GM18511 (cell line): Measurements from ENCODE around the gene TRPT1.

Experiments
- ATAC-seq: cut with Tn5 transposase; IDR thresholded peaks from one replicate; pipeline ENCODE4 v1.9.1; 2021; ENCODE audit warnings: mild to moderate bottlenecking, moderate library complexity; ENCODE audit not compliant: unreplicated experiment

The TRPT1 gene

DNA sequence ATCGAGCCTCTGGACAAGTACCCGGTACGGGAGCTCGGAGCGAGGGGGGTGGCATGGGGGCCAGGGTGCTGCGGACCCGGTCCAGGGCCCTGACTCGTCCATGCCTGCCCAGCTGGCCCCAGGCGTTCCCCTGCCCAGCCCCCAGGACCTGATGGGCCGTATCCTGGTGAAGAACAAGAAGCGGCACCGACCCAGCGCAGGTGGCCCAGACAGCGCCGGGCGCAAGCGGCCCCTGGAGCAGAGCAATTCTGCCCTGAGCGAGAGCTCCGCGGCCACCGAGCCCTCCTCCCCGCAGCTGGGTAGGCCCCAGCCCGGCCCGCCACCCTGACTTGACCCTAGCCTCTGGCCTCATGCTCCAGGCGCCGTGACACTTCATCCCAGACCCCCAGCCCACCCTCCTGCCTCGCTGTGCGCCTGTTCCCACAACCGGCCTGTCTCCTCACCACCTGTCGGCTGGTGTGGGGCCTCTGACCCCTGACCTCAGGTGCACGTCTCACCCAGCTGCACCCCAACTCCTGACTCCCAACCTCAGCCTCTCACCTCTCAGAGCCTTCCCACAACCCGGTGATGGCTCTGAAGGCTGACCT, 33.1 kb upstream of the TRPT1 start:
- ATAC-seq = no peak

DNA sequence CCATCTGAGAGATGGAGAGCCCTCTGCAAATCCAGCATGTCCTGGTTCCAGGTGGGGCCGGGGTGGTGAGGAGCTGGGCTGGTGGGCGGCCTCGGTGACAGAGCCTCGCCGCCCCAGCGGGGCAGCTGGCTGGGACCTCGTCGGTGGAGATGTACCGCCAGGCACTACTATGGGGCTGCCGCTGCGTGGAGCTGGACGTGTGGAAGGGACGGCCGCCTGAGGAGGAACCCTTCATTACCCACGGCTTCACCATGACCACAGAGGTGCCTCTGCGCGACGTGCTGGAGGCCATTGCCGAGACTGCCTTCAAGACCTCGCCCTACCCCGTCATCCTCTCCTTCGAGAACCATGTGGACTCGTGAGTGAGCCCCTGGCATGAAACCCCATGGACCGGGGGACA, 32.4 kb upstream of the TRPT1 start:
- no peak for ATAC-seq

DNA sequence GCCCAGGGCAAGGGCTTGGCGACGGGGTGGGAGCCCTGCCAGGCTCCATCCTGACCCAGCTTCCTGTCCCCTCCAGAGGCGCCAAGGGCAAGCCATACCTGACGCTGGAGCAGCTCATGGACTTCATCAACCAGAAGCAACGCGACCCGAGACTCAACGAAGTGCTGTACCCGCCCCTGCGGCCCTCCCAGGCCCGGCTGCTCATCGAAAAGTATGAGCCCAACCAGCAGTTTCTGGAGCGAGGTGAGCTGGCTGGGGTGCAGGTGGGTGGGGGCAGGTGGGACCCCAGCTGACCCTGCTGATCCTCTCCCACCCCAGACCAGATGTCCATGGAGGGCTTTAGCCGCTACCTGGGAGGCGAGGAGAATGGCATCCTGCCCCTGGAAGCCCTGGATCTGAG, 30.3 kb upstream of the TRPT1 start:
- no peak for ATAC-seq

DNA sequence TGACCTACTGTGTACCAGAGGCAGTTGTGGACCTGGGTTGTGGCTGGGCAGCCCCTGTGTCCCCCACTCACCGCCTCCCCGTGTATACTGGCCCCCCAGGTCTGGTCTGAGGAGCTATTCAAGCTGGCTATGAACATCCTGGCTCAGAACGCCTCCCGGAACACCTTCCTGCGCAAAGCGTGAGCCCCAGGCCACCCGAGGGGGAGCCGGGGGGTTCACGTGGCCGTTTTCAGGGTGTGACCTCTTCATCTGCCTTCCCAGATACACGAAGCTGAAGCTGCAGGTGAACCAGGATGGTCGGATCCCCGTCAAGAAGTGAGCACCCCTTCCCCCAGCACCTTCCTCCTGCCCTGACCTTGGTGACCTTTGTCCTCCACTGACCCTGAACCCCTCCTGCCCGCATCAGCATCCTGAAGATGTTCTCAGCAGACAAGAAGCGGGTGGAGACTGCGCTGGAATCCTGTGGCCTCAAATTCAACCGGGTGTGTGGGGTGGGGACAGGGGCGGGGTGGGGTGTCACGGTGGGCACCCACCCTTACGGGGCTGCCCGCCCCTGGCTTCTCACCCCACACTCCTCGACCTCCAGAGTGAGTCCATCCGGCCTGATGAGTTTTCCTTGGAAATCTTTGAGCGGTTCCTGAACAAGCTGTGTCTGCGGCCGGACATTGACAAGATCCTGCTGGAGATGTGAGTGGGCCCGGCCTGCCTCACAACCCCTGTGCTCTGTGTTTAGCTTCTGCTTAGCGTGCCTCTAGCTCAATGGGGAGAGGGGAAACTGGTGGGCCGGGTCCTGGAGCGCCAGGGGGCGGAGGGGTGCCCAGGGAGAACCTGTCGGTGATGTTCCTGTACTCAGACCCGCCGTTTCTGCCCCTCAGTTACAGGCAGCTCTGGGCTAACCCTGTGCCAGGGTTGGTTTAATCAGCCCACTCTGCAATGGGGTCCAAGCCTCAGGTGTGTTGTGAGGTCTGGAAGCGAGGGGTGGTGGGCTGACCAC, 29.4 kb upstream of the TRPT1 start:
- ATAC-seq = no peak

DNA sequence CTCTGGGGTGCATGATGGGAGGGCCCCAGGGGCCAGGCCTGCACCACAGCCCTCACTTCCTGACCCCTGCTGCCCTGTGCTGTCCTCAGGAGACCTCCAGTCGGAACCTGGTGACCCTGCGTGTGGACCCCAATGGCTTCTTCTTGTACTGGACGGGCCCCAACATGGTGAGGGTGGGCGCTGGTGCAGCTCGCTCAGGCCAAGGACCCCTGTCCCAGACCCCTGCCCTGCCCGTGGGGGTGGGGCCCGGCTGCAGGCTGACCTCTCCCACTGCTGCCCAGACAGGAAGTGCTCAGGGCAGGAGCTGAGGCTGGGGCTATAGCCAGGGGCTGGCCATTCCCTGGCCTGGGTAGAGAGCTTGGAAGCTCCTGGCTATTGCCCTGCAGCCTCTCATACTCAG, 28.3 kb upstream of the TRPT1 start:
- ATAC-seq = no peak

DNA sequence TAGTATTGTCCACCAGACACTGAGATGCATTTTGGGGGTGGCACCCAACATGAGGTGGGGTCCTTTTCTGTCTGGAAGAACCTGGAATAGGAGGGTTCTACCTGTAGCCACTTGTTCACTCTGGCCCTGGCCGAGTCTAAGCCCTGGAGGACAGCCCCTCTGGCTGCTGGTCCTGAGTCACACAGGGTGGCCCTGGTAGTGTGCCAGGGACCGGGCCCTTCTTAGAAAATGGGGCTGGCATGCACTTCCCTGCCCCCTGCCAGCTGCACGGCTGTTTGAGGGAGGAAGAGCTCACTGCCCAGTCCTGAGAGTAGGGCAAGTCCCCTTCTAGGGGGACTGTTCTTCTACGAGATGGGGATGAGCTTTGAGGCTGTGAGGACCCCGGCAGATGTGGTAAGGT, 27.5 kb upstream of the TRPT1 start:
- no peak for ATAC-seq

DNA sequence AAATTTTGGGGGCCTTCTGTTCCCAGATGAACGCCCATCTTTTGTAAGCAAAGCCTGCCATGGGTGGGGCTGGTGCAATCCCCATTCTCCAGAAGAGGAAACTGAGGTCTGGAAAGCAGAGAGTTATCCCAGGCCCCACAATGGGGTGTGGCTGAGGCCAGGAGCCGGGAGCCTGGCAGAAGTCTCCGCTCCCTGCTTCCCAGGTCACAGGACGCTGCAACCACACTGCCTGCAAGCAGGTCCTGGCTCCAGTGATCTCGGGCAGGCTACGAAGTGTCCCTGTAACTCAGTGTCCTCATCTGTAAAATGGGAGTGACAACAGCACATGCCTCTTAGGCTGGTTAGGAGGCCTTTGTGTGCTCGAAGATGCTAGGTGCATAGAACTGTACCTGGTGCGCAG, 27.1 kb upstream of the TRPT1 start:
- no peak for ATAC-seq

DNA sequence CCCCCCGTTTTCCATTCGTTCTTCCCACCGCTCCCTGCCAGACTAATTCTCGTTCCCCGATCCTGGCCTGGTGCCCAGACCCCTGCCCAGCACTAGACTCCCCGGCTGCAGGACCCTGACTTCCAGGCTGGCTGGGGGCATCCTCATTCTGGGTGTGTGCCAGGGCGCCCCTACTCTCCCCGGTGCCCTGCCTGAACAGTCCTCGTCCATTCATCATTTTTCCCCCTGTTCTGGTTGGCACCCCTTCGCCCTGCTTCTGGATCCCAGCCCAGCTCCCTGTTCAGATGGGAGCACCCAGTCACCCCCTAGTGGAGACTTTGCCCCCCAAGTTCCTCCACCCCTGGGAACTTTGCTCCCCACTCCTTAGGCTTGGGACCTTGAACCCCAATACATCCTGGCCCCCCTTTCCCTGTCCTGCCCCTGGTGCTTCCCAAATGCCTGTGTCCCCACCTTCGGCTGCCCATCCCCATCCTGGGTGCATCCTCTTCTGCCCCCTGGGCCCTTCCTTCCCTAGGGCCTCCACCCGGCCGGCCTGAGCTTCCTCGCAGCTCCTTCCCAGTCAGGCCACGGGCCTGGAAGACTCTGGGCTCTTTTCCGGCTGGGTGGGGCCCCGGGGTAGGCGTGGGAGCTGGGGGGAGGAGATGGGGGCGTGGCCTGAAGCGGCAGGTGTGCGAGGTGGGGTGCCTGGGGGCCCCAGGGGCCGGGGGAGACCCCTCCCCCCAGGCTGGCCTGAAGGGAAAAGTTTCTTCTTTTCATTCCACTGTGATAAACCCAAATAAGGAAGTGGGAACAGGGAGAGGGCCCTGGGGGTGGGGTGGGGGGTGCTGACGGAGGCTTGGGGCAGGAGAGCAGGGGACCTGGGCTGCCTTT, 26.3 kb upstream of the TRPT1 start:
- ATAC-seq = no peak

DNA sequence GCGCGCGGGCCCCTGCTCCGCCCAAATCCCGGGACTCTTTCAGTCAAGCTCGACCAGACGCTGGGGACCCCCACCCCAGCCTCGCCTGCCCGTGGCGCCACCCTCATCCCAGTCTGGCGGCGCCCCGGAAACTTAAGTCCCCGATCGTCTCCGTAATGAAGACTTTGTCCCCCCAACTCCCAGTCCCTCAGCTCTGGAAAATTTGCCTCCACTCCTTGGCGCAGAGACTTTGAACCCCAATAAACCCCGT, 25.7 kb upstream of the TRPT1 start:
- ATAC-seq = no peak

DNA sequence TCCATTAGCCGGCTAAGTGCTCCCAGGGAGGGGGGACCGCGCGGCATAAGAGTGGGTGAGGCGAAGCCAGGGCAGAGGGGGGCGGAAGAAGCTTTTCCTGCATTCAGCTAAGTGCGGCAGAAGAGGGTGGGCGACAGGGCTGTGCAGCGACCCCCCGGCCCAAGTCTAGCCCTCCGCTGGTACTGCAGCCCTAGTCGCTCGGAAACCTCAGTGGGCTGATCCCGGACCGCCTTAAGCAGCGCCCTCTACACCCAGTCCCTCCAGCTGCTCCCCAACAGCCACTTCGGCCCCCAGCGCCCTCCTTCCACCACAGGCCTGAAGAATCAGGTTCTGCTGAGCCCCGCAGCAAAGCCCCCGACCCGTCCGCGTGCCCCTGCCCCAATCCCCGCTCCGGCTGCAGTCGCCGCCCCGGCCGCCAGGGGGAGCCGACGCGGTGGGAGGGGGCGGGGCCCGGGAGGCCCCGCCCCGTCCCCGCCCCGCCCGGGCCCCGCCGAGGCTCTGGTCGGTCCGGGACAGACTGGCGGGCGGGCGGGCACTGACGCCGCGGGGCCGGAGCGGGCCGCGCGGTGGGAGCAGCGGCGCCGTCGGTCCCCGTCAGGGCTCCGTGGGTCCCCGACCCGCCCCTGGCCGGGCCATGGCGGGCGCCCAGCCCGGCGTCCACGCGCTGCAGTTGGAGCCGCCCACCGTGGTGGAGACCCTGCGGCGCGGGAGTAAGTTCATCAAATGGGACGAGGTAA, 25.2 kb upstream of the TRPT1 start, which contains the start of gene PLCB3:
PLCB3 (plus strand) TSS at position 515 of the 737 bp plus-strand sequence; CDS start at position 635, 120 bp downstream.
- ATAC-seq = peak; percentile 53

DNA sequence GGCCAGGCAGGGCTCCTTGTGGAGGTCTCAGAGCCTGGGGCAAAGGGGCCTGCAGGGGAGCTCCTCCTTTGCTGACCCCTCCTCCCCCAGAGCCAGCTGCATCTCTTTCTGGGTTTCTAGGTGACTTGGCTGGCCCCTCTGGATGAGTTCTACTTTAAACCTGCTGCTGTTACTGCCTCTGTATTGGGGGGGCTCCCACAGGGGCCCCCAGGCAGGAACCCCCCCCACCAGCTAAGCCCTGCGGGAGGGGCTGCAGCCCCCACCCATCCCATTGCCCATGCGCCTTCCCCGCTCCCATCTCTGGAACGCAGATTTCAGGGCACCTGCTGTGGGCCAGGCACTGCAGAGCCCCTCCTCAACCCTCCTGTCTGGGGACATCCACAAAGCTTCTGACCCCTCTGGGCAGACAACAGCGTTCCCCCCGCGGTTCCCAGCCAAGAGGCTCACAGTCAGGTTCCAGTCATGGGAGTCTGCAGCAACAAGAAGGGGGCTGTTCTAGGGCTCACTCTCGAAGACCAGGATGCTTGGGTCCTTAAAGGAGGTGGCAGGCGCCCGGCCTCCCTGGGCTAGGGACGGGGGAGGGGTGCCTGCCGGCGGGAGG, 24.5 kb upstream of the TRPT1 start:
- no peak for ATAC-seq

DNA sequence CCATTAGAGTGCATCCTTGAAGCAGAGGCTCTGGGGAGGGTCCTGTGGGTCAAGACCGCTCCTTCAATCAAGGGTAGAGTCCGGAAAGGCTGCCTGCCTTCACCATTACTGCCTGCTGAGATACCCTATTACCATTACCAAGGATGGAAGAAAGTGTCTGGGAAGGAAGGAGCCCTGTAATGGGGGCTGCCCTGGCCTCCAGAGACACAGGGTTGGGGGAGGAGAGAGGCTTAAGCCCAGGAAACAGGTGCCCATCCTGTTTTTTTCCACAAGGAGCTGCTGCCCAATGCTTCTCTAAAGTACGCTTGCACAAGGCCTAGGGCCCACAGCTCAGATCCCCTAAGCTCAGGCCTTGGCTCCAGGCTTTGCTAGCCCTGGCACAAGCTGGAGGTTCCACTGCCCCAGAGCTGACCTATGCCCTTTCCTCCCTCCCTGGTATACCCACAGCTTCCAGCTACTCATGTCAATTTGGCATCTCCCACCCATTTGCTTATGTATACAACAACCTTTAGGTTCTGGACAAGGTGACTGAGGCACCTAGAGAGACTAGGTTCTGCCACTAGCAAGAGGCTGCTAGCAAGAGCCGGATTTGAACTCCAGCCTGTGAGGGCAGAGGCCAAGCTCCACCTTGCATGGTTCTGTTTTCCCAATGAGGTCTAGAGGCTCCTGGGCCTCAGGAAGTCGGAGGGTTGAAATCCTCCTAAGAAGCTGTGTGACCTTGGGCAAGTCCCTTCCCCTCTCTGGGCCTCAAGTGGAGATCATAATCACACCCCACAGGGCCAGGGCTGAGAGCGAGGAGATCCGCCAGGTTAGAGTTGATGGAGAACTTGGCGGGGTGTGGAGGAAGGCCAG, 23.8 kb upstream of the TRPT1 start:
- no peak for ATAC-seq

DNA sequence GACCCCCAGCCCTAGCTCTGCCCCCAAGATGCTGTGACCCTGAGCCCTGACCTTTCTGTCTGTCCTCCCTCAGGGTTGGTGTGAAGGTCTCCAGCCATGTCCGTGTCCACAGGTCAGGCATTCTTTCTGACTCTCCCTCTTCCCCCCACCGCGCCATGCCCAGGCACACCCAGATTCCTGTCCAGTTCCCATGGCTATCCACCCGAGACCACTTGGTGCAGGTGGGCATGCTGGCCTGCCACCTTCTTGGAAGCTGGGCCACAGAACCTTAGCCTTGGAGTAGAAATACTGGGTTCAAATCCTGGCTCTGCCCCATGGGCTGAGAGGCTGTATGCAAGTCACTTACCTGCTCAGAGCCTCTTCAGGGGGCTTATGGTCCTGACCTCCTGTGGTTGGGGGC, 23.1 kb upstream of the TRPT1 start:
- no peak for ATAC-seq

DNA sequence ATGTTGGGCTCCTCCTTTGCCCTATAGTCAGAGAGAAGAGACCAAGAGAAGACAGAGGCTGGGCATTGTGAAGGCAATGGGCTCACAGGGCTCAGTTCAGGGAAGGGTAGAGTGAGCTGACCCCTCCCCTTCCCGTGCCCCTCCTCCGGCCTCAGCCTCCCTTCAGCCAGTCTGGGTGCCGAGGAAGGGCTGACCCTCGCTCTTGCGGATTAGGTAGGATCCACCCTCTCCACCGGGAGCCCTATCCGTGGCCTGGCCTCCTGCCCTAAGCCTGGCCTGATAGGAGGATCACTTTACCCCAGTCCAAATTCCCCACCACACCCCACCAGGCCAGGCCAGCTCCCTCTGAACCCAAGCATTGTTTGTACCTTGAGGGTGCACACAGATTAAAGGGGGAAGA, 22.6 kb upstream of the TRPT1 start:
- no peak for ATAC-seq

DNA sequence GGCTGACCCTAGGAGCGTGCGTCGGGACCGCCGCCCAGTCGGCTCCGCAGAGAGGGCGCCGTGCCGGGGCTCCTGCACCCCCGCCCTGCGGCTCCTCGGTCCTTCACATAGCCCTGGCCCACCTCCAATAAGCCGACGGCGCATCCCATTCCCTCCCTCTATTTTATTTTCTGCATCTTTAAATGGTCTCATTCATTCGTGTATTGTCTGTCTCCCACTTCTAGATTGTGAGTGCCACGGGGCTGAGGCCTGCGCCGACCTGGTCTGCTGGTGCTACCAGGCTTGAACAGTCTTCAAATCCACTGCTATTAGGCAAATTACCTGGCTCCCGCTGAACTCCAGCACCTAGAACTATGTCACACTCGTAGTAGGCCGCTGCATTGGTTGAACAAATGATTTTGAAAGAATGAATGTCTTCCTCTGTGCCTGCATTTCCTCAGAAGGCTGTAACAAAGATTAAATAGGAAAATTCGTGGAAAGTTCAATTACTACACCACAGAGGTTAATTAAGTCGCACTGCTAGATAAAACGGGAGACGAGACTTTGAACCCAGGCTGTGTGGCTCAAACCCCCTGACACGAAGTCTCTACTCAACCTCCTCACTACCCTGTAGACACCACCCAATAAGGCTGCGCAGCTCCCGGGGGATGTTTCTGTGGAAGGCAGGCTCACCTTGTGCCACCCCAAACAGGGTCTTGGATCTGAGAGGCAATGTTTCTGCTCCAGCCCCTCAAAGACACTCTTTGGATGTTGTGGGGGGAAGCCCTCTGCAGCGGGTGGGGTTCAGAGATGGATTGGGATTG, 21.9 kb upstream of the TRPT1 start:
- ATAC-seq = no peak

DNA sequence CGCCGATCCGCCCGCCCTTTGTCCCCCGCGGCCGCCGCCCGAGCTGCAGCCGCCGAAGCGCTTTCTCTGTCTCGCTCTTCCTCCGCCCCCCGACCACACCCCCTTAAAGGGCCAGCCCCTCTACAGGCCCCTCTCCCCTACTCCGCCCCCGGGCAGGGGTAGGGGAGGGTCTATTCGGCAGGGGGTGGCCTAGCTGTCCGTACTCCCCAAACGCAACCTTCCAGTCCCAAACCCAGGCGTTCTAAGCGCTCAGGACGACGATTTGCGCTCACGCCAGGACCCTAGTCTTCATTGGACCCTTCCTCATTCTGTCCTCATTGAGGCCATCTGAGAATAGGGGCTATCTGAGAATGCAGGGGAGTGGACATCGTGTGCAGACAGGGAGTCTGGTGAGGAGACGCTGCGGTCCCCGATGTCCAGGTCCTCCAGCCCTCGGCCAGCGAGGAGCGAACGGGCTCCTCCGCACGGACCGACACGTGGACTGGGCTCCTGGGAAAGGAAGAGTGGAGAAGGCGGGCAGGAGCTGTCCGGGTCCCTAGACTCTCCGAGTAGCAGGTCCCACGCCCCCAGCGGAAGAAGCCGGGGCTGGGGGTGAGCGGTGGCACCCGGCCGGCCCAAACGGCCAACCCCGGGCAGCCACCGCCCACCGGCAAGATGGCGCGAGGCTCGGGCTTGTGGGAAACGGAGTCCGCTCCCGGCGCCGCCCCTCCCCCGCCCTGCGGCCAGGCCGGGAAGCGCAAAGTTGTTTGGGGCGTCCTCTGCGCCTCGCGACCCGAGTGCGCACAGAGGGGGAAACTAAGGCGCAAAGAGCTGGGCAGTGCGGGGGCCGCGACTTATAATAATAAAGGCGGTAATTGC, 21.1 kb upstream of the TRPT1 start, which contains the start of gene PPP1R14B:
PPP1R14B (minus strand) TSS at position 73 of the 858 bp plus-strand sequence. CDS start 270 bp downstream, outside the sequence.
- peak; percentile 48 for ATAC-seq

DNA sequence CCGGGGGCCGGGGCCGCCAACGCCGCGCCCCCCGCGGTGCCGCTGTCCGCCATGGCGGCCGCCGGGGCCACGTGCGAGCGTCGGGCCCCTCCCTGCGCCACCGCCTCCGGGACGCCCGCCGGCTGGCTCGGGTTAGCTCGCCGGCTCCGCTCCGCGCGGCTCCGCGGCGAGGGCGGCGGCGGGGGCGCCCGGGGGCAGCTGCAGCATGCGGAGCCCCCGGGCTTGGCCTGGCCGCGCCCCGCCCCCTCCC, 20.6 kb upstream of the TRPT1 start:
- ATAC-seq = peak; percentile 17
